Measurements from ENCODE around the gene KRTAP10-4.

GRCh38 chr21:44533121-44533890, 40.2 kb upstream of the KRTAP10-4 start:
- TF ChIP-seq CTCF (conservative IDR thresholded peaks at IDR 0.05; ENCODE audit: low read depth in 2 of 2) = no peak
- no peak for TF ChIP-seq ETS1 (IDR thresholded peaks at IDR 0.05)
- TF ChIP-seq STAT1 (IDR thresholded peaks at IDR 0.05; ENCODE audit: unreplicated experiment) = no peak

Data from GM23338 (cell line).